ENCODE data around the gene TRIM72. TPM values are rescaled to one million over a fixed set of nuclear protein-coding genes. Genes with fewer than 3 reads are reported as not detected.

Gene TRIM72
- polyA plus RNA-seq, 3 donors = 0.09 to 0.12 (median 0.11) TPM

- 3 to 21% (median 3%) methylated on average over 42 to 69 of the region's 69 CpGs for WGBS, 3 donors
These were observed 11.2 kb upstream of the TRIM72 start, which contains the start of gene PYCARD for GRCh38 chr16:31202414-31203375. TSS of gene PYCARD (minus strand) at chr16:31202760. CDS start at chr16:31202690, 70 bp downstream.

GRCh38 chr16:31204871-31205666 lies 8.8 kb upstream of the TRIM72 start:
- WGBS, 3 donors = 80 to 89% (median 81%) methylated on average over 9 of the region's 9 CpGs
- no peak overlapping the region for H3K27ac ChIP-seq (ENCODE audit: low read depth, low read length)

More at GRCh38 chr16:31202414-31203375, 11.2 kb upstream of the TRIM72 start, which contains the start of gene PYCARD:
- H3K27ac ChIP-seq (ENCODE audit: low read depth, low read length) = peak within 1 kb of the TSS; percentile 6

DNA sequence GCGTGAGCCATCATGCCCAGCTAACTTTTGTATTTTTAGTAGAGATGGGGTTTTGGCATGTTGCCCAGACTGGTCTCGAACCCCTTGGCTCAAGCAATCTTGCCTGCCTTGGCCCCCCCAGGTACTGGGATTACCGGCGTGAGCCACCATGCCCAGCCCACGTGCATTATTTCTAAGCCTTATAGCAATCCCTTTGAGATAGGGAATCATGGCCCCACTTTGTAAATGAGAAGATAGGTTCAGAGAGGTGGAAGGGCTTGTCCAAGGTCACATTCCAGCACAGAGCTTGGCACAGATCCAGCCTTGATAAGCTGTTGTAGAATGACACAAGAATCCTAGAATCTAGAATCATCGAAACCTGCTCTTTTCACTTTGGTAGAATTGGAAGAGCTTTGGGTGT lies 7.1 kb upstream of the TRIM72 start:
- WGBS, 3 donors = 38 to 56% (median 52%) methylated on average over 6 of the region's 6 CpGs

DNA sequence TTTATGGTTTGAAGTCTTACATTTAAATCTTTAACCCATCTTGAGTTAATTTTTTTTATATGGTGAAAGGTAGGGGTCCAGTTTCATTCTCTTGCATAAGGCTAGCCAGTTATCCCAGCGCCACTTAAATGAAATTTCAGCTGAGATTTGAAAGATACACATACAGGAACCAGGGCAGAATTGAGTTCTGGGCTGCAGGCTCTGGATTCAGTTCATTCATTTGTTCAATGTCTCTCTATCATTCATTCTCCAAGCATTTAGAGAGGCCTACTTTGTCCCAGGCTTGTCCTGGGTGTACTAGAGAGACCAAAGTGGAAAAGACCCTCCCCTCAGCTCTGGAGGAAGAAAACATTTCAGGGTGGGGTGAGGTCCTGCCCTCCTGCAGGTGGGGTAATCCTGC lies 577 bp upstream of the TRIM72 start:
- no peak overlapping the region for H3K27ac ChIP-seq (ENCODE audit: low read depth, low read length)
- WGBS, 3 donors = 88 to 100% (median 95%) methylated on average over 1 of the region's 1 CpG

More for the DNA sequence above, 7.1 kb upstream of the TRIM72 start:
- no peak overlapping the region for H3K27ac ChIP-seq (ENCODE audit: low read depth, low read length)

GRCh38 chr16:31214708-31215286 lies 878 bp downstream of the TRIM72 start:
- H3K27ac ChIP-seq (ENCODE audit: low read depth, low read length) = no peak overlapping the region
- whole genome bisulfite sequencing, 3 donors = 3 to 14% (median 13%) methylated on average over 49 to 58 of the region's 58 CpGs

DNA sequence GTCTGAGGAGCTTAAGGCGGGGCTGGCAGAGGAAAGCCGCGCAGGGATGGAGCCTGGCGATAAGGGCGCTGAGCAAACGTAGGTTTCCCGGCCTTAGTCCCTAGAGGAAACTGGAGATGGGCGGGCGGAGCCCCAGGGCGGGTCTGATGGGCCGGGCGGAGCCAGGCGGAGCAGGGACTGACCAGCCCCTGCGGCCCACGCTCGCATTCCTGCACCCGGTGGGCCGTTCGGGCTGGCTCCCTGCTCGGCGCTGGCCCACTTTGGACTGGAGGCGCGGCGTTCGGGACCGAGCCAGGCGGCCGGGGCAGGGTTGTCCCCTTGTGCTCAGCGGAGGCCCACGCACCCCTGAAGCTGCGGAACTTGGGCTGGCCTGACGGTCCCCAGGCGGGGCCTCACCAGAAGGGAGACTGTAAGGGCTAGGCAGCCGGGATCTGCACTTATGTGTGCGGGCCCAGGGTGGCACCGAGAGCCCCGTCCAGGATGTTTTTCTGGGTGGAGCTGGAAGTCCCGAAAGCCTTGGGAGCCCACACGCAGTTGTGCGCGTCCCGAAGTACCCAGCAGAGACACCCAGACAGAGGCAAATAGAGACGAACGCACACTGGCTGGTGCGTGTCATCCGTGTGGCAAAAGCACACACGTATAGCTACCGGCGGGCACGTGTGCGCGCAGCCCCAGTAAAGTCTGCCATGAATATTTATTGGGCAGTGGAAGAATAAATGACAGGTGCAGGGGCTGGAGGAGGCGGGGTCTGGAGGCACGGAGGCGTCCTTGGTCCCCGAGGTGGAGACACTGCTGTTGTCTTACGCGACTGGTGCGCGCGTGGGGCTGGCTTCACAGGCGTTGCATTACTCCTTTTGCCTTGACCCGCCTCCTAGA lies 1.6 kb downstream of the TRIM72 start:
- H3K27ac ChIP-seq (ENCODE audit: low read depth, low read length) = no peak overlapping the region
- WGBS, 3 donors = 0 to 1% (median 1%) methylated on average over 60 to 63 of the region's 63 CpGs

GRCh38 chr16:31216422-31217135 lies 2.7 kb downstream of the TRIM72 start, which contains the start of gene PYDC1:
TSS of gene PYDC1 (minus strand) at chr16:31217135. CDS start at chr16:31217028, 107 bp downstream.
- WGBS, 3 donors = 4% methylated on average over 49 to 52 of the region's 52 CpGs
- no peak within 1 kb of the TSS for H3K27ac ChIP-seq (ENCODE audit: low read depth, low read length)

GRCh38 chr16:31217136-31217530 lies 3.2 kb downstream of the TRIM72 start:
- 22 to 30% (median 28%) methylated on average over 4 of the region's 4 CpGs for WGBS, 3 donors
- no peak overlapping the region for H3K27ac ChIP-seq (ENCODE audit: low read depth, low read length)

GRCh38 chr16:31219154-31219741 lies 5.3 kb downstream of the TRIM72 start:
- no peak overlapping the region for H3K27ac ChIP-seq (ENCODE audit: low read depth, low read length)
- WGBS, 3 donors = 83 to 86% (median 85%) methylated on average over 15 of the region's 15 CpGs

DNA sequence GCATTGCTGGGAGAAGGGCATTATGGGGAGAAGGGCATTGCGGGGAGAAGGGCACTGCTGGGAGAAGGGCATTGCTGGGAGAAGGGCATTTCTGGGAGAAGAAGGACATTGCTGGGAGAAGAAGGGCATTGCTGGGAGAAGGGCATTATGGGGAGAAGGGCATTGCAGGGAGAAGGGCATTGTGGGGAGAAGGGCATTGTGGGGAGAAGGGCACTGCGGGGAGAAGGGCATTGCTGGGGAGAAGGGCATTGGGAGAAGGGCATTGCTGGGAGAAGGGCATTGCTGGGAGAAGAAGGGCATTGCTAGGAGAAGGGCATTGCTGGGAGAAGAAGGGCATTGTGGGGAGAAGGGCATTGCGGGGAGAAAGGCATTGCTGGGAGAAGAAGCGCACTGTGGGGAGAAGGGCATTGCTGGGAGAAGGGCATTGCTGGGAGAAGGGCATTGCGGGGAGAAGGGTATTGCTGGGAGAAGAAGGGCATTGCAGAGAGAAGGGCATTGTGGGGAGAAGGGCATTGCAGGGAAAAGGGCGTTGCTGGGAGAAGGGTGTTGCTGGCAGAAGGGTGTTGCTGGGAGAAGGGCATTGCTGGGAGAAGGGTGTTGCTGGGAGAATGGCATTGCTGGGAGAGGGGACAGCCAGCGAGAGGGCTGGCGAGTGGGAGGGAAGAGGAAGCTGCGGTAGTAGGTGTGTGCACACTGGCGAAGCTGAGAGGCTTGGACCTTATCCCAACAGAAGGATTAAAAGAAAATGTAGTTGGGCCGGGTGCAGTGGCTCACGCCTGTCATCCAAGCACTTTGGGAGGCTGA lies 7.6 kb downstream of the TRIM72 start:
- 62 to 75% (median 62%) methylated on average over 12 of the region's 12 CpGs for WGBS, 3 donors
- no peak overlapping the region for H3K27ac ChIP-seq (ENCODE audit: low read depth, low read length)

- WGBS, 3 donors = 92 to 97% (median 95%) methylated on average over 5 of the region's 5 CpGs
- no peak overlapping the region for H3K27ac ChIP-seq (ENCODE audit: low read depth, low read length)
These were observed 9.1 kb downstream of the TRIM72 start for GRCh38 chr16:31223044-31223443.

DNA sequence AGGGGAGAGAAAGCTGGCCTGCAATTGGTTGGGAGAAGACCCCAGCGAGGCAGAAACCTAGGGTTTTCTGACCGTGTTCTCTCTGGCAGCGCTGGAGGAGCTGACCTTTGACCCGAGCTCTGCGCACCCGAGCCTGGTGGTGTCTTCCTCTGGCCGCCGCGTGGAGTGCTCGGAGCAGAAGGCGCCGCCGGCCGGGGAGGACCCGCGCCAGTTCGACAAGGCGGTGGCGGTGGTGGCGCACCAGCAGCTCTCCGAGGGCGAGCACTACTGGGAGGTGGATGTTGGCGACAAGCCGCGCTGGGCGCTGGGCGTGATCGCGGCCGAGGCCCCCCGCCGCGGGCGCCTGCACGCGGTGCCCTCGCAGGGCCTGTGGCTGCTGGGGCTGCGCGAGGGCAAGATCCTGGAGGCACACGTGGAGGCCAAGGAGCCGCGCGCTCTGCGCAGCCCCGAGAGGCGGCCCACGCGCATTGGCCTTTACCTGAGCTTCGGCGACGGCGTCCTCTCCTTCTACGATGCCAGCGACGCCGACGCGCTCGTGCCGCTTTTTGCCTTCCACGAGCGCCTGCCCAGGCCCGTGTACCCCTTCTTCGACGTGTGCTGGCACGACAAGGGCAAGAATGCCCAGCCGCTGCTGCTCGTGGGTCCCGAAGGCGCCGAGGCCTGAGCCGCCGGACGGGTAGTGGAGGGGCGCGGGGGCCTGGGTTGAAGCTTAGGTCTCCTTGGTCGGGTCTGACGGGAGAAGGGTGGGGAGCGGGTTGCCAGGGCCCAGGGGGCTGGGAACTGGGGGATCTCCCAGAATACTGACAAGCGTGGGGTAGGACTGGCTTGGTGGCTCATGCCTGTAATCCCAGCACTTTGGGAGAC lies 10.4 kb downstream of the TRIM72 start:
- 75 to 82% (median 80%) methylated on average over 72 to 80 of the region's 80 CpGs for WGBS, 3 donors
- H3K27ac ChIP-seq (ENCODE audit: low read depth, low read length) = no peak overlapping the region

DNA sequence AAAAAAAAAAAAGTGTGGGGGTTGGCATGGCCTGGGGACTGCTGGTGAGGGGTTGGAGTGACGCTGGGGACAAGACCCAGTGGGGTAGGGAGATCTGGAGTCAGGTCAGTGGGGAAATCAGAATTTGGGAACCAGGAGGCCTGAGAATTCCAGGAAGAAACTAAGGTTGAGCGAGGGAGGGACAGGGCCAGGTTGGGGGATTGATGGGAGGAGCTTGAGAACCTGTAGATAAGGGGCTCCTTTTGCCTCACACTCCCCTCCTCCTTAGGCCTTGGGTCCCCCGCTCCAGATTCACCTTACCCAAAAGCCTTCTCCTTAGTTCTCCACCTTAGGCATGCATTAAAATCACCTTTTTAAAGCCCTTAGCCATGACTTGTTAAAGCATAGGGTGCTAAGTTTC lies 11.3 kb downstream of the TRIM72 start:
- 96 to 100% (median 96%) methylated on average over 3 of the region's 3 CpGs for WGBS, 3 donors
- H3K27ac ChIP-seq (ENCODE audit: low read depth, low read length) = no peak overlapping the region

DNA sequence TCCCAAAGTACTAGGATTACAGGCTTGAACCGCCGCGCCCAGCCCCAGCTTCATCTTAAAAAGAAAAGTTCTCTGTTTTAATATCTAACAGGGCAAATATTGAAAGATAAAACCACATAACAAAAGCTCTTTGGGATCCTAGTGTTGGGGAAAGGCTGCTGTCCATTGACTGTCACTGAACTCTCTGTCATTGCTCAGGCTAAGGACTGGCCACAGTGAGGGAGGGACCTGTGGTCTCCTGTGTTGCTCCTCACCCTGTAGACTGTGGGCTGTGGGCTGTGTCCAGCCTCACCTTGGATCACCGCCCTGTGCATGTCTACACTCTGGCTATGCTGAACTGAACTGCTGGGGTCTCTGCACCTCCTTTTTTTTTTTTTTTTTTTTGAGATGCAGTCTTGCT lies 14.3 kb downstream of the TRIM72 start:
- WGBS, 3 donors = 85 to 98% (median 90%) methylated on average over 4 of the region's 4 CpGs
- no peak overlapping the region for H3K27ac ChIP-seq (ENCODE audit: low read depth, low read length)

- H3K27ac ChIP-seq (ENCODE audit: low read depth, low read length) = no peak overlapping the region
- WGBS, 3 donors = 38 to 53% (median 45%) methylated on average over 10 of the region's 10 CpGs
These were observed 15.6 kb downstream of the TRIM72 start for GRCh38 chr16:31229501-31229900.
